H1 (cell line): Measurements from ENCODE around the gene NRL. TPM values are rescaled to one million over a fixed set of nuclear protein-coding genes. Genes with fewer than 3 reads are reported as not detected.

Experiments
- CTCF ChIA-PET: fragments of 300-600 bp; sonication (Branson Sonifier 250); formaldehyde crosslinking; loops from one replicate; lab custom pipeline; 2021; ENCODE audit not compliant: partially characterized antibody; lab: Charles Lee
- POLR2A ChIA-PET: fragments of 300-600 bp; sonication (Branson Sonifier 250); formaldehyde crosslinking; loops from one replicate; lab custom pipeline; 2021; ENCODE audit warnings: inconsistent platforms; ENCODE audit not compliant: partially characterized antibody; lab: Charles Lee
- DNase-seq, 2 experiments: peaks; one replicate each; pipeline versions ENCODE4 v3.0.0 to v3.0.0-alpha.2; 2010 to 2022; ENCODE audit warnings: low spot score in 2 of 2, low read depth in 1 of 2, mixed read lengths in 1 of 2
- FAIRE-seq: peaks from 2 replicates; lab custom pipeline; 2011; peaks lifted over from hg19 to GRCh38; lab: Jason Lieb, UNC
- H2AFZ ChIP-seq: 2 replicates; pipeline ENCODE4 v1.8.1; 2012; ENCODE audit warnings: low read length, inconsistent platforms
- H2AK5ac ChIP-seq: 2 replicates; pipeline ENCODE4 v1.6.1; 2013; ENCODE audit warnings: low read depth, low read length
- H2BK120ac ChIP-seq: replicated peaks from 2 replicates; pipeline ENCODE3; 2013; ENCODE audit warnings: low read depth, low read length, inconsistent platforms
- H2BK12ac ChIP-seq: 2 replicates; pipeline ENCODE4 v1.6.1; 2013; ENCODE audit warnings: low read depth, low read length
- H2BK15ac ChIP-seq: 2 replicates; pipeline ENCODE4 v1.6.1; 2013; ENCODE audit warnings: low read length
- H2BK20ac ChIP-seq: 2 replicates; pipeline ENCODE4 v1.6.1; 2013; ENCODE audit warnings: low read length
- H2BK5ac ChIP-seq: 2 replicates; pipeline ENCODE4 v1.6.1; 2013; ENCODE audit warnings: low read depth, low read length
- H3K14ac ChIP-seq: 2 replicates; pipeline ENCODE4 v1.6.1; 2013; ENCODE audit warnings: inconsistent platforms; ENCODE audit not compliant: insufficient read length
- H3K18ac ChIP-seq: 2 replicates; pipeline ENCODE4 v1.6.1; 2013; ENCODE audit warnings: low read length; ENCODE audit errors: extremely low read depth
- H3K23ac ChIP-seq: 2 replicates; pipeline ENCODE4 v1.6.1; 2013; ENCODE audit warnings: inconsistent platforms; ENCODE audit not compliant: insufficient read length
- H3K23me2 ChIP-seq: 2 replicates; pipeline ENCODE4 v1.6.1; 2013; ENCODE audit warnings: low read depth, low read length
- H3K27ac ChIP-seq: 2 replicates; pipeline ENCODE4 v1.6.1; 2011; ENCODE audit warnings: low read depth, low read length, inconsistent platforms
- H3K27me3 ChIP-seq, 4 experiments: replicated peaks in 1 of 4; 1 replicate in 1 of 4; 2 replicates in 3 of 4; pipeline versions ENCODE4 v1.6.1 to v1.8.1; 2011 to 2013; ENCODE audit warnings: low read length in 3 of 4, mild to moderate bottlenecking in 3 of 4, inconsistent platforms in 2 of 4, mixed read lengths in 2 of 4, moderate library complexity in 1 of 4; ENCODE audit not compliant: control insufficient read depth in 3 of 4, insufficient read depth in 3 of 4; ENCODE audit errors: extremely low read depth in 1 of 4
- H3K36me3 ChIP-seq, 4 experiments: 2 replicates each; pipeline versions ENCODE4 v1.6.1 to v1.8.1; 2011 to 2013; ENCODE audit warnings: mild to moderate bottlenecking in 4 of 4, low read length in 3 of 4, moderate library complexity in 2 of 4, control low read depth in 1 of 4, inconsistent platforms in 1 of 4; ENCODE audit not compliant: insufficient read depth in 4 of 4, control insufficient read depth in 2 of 4
- H3K4ac ChIP-seq: replicated peaks from 2 replicates; pipeline ENCODE3; 2013; ENCODE audit warnings: low read length, low read depth, mixed read lengths, inconsistent platforms; ENCODE audit not compliant: insufficient read length
- H3K4me1 ChIP-seq, 4 experiments: replicated peaks in 1 of 4; 1 replicate in 1 of 4; 2 replicates in 3 of 4; pipeline versions ENCODE4 v1.6.1 to v1.8.1; 2011 to 2013; ENCODE audit warnings: low read length in 3 of 4, inconsistent platforms in 2 of 4, mixed read lengths in 1 of 4; ENCODE audit not compliant: insufficient read depth in 4 of 4, control insufficient read depth in 3 of 4
- H3K4me2 ChIP-seq, 2 experiments: 2 replicates each; pipeline versions ENCODE4 v1.6.1 to v1.8.1; 2011 to 2013; ENCODE audit warnings: low read depth in 2 of 2, low read length in 2 of 2, control low read depth in 1 of 2, inconsistent platforms in 1 of 2, mild to moderate bottlenecking in 1 of 2; ENCODE audit not compliant: insufficient read depth in 1 of 2
- H3K4me3 ChIP-seq, 4 experiments: fragments of 200-600, 300-600 bp in 1 of 4; sonication (generic), shearing (Covaris generic), sonication (Bioruptor Twin) in 1 of 4; 2 replicates each; pipeline versions ENCODE4 v1.5.1 to v1.8.1; 2011 to 2016; ENCODE audit warnings: low read length in 4 of 4, low read depth in 3 of 4, control low read depth in 2 of 4, inconsistent platforms in 2 of 4, mild to moderate bottlenecking in 2 of 4, mixed read lengths in 1 of 4, moderate library complexity in 1 of 4; ENCODE audit not compliant: insufficient read depth in 2 of 4; ENCODE audit errors: extremely low read depth in 1 of 4
- H3K56ac ChIP-seq: replicated peaks from 2 replicates; pipeline ENCODE3; 2013; ENCODE audit warnings: low read depth, mild to moderate bottlenecking, mixed read lengths, low read length, inconsistent platforms; ENCODE audit not compliant: insufficient read length
- H3K79me1 ChIP-seq: 2 replicates; pipeline ENCODE4 v1.6.1; 2013; ENCODE audit warnings: low read depth, low read length, control low read depth
- H3K79me2 ChIP-seq, 2 experiments: 2 replicates each; pipeline versions ENCODE4 v1.6.1 to v1.8.1; 2012 to 2013; ENCODE audit warnings: low read length in 2 of 2, mild to moderate bottlenecking in 2 of 2, inconsistent platforms in 1 of 2; ENCODE audit not compliant: insufficient read depth in 2 of 2, control insufficient read depth in 1 of 2
- H3K9ac ChIP-seq, 4 experiments: replicated peaks in 1 of 4; 1 replicate in 1 of 4; 2 replicates in 3 of 4; pipeline versions ENCODE4 v1.6.1 to v1.8.1; 2011 to 2013; ENCODE audit warnings: low read depth in 3 of 4, low read length in 3 of 4, control low read depth in 2 of 4, mild to moderate bottlenecking in 2 of 4, moderate library complexity in 2 of 4, inconsistent platforms in 1 of 4; ENCODE audit errors: extremely low read depth in 1 of 4
- H3K9me3 ChIP-seq, 2 experiments: 2 replicates each; pipeline versions ENCODE4 v1.6.1 to v1.8.1; 2012 to 2013; ENCODE audit warnings: mild to moderate bottlenecking in 2 of 2, moderate library complexity in 2 of 2, control low read depth in 1 of 2, inconsistent platforms in 1 of 2, low read depth in 1 of 2, low read length in 1 of 2, mixed read lengths in 1 of 2; ENCODE audit not compliant: insufficient read depth in 2 of 2
- H4K20me1 ChIP-seq, 2 experiments: replicated peaks in 1 of 2; 2 replicates each; pipeline versions ENCODE3 to v1.8.1; 2011 to 2013; ENCODE audit warnings: inconsistent platforms in 2 of 2, low read length in 2 of 2, mild to moderate bottlenecking in 1 of 2; ENCODE audit not compliant: insufficient read depth in 2 of 2, control insufficient read depth in 1 of 2
- H4K5ac ChIP-seq: 2 replicates; pipeline ENCODE4 v1.6.1; 2013; ENCODE audit warnings: low read length, low read depth, mixed read lengths, inconsistent platforms; ENCODE audit not compliant: insufficient read length
- H4K8ac ChIP-seq: 2 replicates; pipeline ENCODE4 v1.8.0; 2013; ENCODE audit warnings: mild to moderate bottlenecking, moderate library complexity, low read length, inconsistent platforms; ENCODE audit not compliant: insufficient read depth; ENCODE audit errors: extremely low read depth
- H4K91ac ChIP-seq: replicated peaks from 2 replicates; pipeline ENCODE3; 2013; ENCODE audit warnings: low read length, mixed read lengths, inconsistent platforms; ENCODE audit not compliant: insufficient read length
- BRCA1 ChIP-seq: IDR thresholded peaks from 2 replicates; pipeline ENCODE4 v1.6.1; 2012; ENCODE audit warnings: low read depth, low read length, improper control_type of control experiment
- CHD2 ChIP-seq: IDR thresholded peaks from 2 replicates; pipeline ENCODE4 v1.6.1; 2012; ENCODE audit warnings: low read length, improper control_type of control experiment
- FOSL1 ChIP-seq: IDR thresholded peaks from 2 replicates; pipeline ENCODE4 v1.6.1; 2011; ENCODE audit warnings: mild to moderate bottlenecking, low read depth, low read length, moderate library complexity; ENCODE audit not compliant: insufficient read depth
- KDM5A ChIP-seq: fragments of 200-600 bp; IDR thresholded peaks from 2 replicates; pipeline ENCODE4 v1.7.1; 2012; ENCODE audit warnings: mild to moderate bottlenecking, low read length, inconsistent platforms, mixed read lengths
- POLR2AphosphoS5 ChIP-seq: IDR thresholded peaks from 2 replicates; pipeline ENCODE4 v1.6.1; 2011; ENCODE audit warnings: low read depth, low read length
- SP4 ChIP-seq: IDR thresholded peaks from 2 replicates; pipeline ENCODE4 v1.6.1; 2012; ENCODE audit warnings: low read length, inconsistent platforms
- TCF12 ChIP-seq: IDR thresholded peaks from 2 replicates; pipeline ENCODE4 v1.6.1; 2011; ENCODE audit warnings: low read depth, mild to moderate bottlenecking, low read length
- YY1 ChIP-seq: IDR thresholded peaks from 2 replicates; pipeline ENCODE4 v1.6.1; 2011; ENCODE audit warnings: low read depth, mild to moderate bottlenecking, low read length
- ZNF274 ChIP-seq: IDR thresholded peaks from 2 replicates; pipeline ENCODE4 v1.7.0; 2012; ENCODE audit warnings: low read length, borderline replicate concordance; ENCODE audit errors: extremely low read depth
- WGBS, 2 experiments: shearing (Covaris generic) in 1 of 2; methylation state at CpG; one replicate each; pipeline versions ENCODE4 v1.1.6 to v1.1.7; 2013 to 2015; ENCODE audit warnings: low lambda C conversion rate in 2 of 2, mixed read lengths in 2 of 2, inconsistent platforms in 1 of 2, low coverage in 1 of 2, missing lambda C conversion rate in 1 of 2; ENCODE audit not compliant: insufficient replicate concordance in 2 of 2, insufficient coverage in 1 of 2, insufficient read length in 1 of 2; ENCODE audit errors: extremely low coverage in 1 of 2, missing lambda C conversion rate in 1 of 2; 5-methylcytosine and 5-hydroxymethylcytosine counted together
- polyA plus RNA-seq, 7 experiments: library from polyadenylated mRNA; depleted of rRNA in 3 of 7; stranded (reverse) in 5 of 7; unstranded in 2 of 7; fragments of >200 nt in 5 of 7; fragments of 200-250 nt in 2 of 7; gene quantifications; 1 replicate in 5 of 7; 2 replicates in 1 of 7; 4 replicates in 1 of 7; pipeline versions ENCODE4 v1.2.1 to v1.2.3, GENCODE V29; 2011 to 2013; ENCODE audit warnings: missing spikeins in 2 of 7, mixed read lengths in 2 of 7
- total RNA-seq: library from RNA; stranded (reverse); fragmentation: NEBNext Ultra II Directional; extraction: Animal tissue kit (Norgen Biotek cat#: 25700); gene quantifications from 2 replicates; pipeline ENCODE4 v1.2.1, GENCODE V29; 2021

The NRL gene
- total and polyA plus RNA-seq, 2 of the 8 experiments (the other 6 are each of a cell fraction or from before 2014, with no cell fraction given): 1.1 to 2.2 TPM

DNA sequence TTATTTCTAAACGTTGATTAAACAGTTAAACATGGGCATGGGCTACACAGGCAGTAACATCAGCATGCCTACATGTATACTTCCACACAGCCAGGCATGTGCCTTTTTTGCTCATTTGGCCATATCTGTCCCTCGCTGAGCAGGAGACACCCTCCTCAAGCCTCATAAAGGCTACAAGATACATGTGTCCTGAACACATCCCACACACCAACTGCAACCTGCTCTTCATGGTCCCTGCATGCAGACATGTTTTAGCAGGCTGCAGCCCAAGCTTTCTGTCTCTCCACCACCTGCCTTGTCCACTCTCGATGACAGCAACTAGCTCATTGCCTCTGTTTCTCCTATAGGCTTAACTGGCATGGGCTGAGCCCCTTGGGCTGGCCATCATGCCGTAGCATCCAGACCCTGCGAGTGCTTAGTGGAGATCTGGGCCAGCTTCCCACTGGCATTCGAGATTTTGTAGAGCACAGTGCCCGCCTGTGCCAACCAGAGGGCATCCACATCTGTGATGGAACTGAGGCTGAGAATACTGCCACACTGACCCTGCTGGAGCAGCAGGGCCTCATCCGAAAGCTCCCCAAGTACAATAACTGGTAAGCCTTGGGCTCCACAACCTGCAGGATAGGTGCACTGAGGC is 18.1 kb downstream of the NRL start:
- Histone ChIP-seq H2BK20ac (no peak overlapping the region), H3K27me3 (no peaks in the 10 kb centered on the region), H4K5ac (no peak overlapping the region), H3K4me1 (peaks cover 5 to 13% (median 8%) of the 10 kb centered on the region in 4 experiments), H3K79me1 (peaks cover 5% of the 10 kb centered on the region), H2BK12ac (no peak overlapping the region), H2AK5ac (no peak overlapping the region), H2AFZ (no peak overlapping the region), H3K4ac (no peak overlapping the region), H3K27ac (no peak overlapping the region), H3K56ac (no peak overlapping the region), H2BK120ac (no peak overlapping the region), H3K23me2 (peaks cover 8% of the 10 kb centered on the region), H4K20me1 (peaks cover 7 to 11% of the 10 kb centered on the region in 2 experiments), H3K23ac (no peak overlapping the region), H3K4me2 (no peak overlapping the region; a peak in 1 of 4 replicates), H4K8ac (no peak overlapping the region), H3K9ac (no peak overlapping the region), H3K36me3 (peaks cover 9 to 46% (median 27%) of the 10 kb centered on the region in 4 experiments; a peak in 7 of 8 replicates), H3K79me2 (peaks cover 0 to 21% of the 10 kb centered on the region in 2 experiments; a peak in 2 of 4 replicates), H3K9me3 (no peaks in the 10 kb centered on the region)
- 96% methylated on average over 8 of the region's 8 CpGs; no CpG with 5 or more reads in 1 of the 2 experiments for WGBS, 2 experiments
- ChIA-PET CTCF (interaction anchor here (0.6 to 12.8 kb wide), 4 partner anchors 9 to 1132 kb away, joined by 3 to 316 read pairs (median 82); partner anchors contain the start of gene CPNE6), POLR2A (interaction anchor here (0.9 to 23.9 kb wide), 10 partner anchors 9 to 111 kb away, joined by 3 to 626 read pairs (median 38); partner anchors contain the start of genes CARMIL3, CPNE6, DCAF11 and EMC9)
- no peak for DNase-seq
- TF ChIP-seq POLR2AphosphoS5 (no peak), ZNF274 (no peak), TCF12 (no peak), CHD2 (no peak), KDM5A (no peak), YY1 (no peak), SP4 (no peak), BRCA1 (no peak), FOSL1 (no peak)
- TF ChIP-seq, all 59 proteins: peak for 0
- Histone ChIP-seq H3K14ac (no peak overlapping the region), H3K18ac (no peak overlapping the region), H4K91ac (no peak overlapping the region), H2BK15ac (no peak overlapping the region), H3K4me3 (no peak overlapping the region), H2BK5ac (no peak overlapping the region)
- no peak for FAIRE-seq
